ENCODE data around the gene KANSL1L.

DNA sequence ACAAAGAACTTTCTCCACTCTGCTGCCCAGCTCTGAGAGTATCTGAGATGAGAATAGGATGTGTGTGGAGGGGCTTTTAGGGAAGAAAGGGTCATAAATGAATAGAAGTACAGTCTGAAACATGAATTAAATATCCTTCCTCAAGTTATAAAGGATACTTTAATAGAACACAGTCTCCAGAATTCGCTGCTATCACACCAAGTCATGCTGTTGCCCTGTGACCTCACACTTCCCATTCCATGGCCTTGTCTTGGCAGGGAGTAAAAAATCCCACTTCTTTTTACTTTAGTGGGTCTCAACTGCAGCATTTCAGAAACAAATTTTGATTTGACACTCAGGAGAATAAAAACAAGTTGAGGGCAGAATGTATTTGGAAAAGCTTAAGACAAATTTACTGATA, 172.6 kb downstream of the KANSL1L start:
- TF ChIP-seq CHD2 (IDR thresholded peaks at IDR 0.05; ENCODE audit: low read length, partially characterized antibody) (no peak), EP300 (IDR thresholded peaks at IDR 0.05; ENCODE audit: borderline replicate concordance in 1 of 2, low read depth in 1 of 2, low read length in 1 of 2) (no peak), RCOR1 (IDR thresholded peaks at IDR 0.05; ENCODE audit: low read length) (no peak), FOXM1 (IDR thresholded peaks at IDR 0.05; ENCODE audit: low read depth) (no peak), POLR2AphosphoS5 (IDR thresholded peaks at IDR 0.05; ENCODE audit: low read depth, low read length) (no peak)
- TF ChIP-seq, protein P1, sequence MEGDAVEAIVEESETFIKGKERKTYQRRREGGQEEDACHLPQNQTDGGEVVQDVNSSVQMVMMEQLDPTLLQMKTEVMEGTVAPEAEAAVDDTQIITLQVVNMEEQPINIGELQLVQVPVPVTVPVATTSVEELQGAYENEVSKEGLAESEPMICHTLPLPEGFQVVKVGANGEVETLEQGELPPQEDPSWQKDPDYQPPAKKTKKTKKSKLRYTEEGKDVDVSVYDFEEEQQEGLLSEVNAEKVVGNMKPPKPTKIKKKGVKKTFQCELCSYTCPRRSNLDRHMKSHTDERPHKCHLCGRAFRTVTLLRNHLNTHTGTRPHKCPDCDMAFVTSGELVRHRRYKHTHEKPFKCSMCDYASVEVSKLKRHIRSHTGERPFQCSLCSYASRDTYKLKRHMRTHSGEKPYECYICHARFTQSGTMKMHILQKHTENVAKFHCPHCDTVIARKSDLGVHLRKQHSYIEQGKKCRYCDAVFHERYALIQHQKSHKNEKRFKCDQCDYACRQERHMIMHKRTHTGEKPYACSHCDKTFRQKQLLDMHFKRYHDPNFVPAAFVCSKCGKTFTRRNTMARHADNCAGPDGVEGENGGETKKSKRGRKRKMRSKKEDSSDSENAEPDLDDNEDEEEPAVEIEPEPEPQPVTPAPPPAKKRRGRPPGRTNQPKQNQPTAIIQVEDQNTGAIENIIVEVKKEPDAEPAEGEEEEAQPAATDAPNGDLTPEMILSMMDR (IDR thresholded peaks at IDR 0.05) = no peak
